PFSK-1 (cell line): ENCODE measurements around the gene ZNF80.

Experiments used
- FOXP2 ChIP-seq: optimal IDR thresholded peaks from 2 replicates; pipeline ENCODE3; 2011; ENCODE audit warnings: borderline replicate concordance, control low read depth, inconsistent platforms; ENCODE audit not compliant: insufficient read depth; ENCODE audit errors: extremely low read length, extremely low read depth
- POLR2AphosphoS5 ChIP-seq: IDR thresholded peaks from 2 replicates; pipeline ENCODE4 v1.6.1; 2012; ENCODE audit warnings: low read depth, mild to moderate bottlenecking, control low read depth, low read length, moderate library complexity
- REST ChIP-seq, 2 experiments: IDR thresholded peaks; 2 replicates each; pipeline versions ENCODE4 v1.6.1 to v1.8.0; 2011 to 2012; ENCODE audit warnings: low read depth in 2 of 2, low read length in 2 of 2, control low read depth in 1 of 2, inconsistent platforms in 1 of 2, mild to moderate bottlenecking in 1 of 2, moderate library complexity in 1 of 2; ENCODE audit not compliant: insufficient read depth in 1 of 2

- TF ChIP-seq POLR2AphosphoS5: no peak
- TF ChIP-seq REST (IDR thresholded peaks at IDR 0.05; ENCODE audit: insufficient read depth in 1 of 2, low read depth in 2 of 2, low read length in 2 of 2): no peak
- TF ChIP-seq FOXP2: no peak
Measured at GRCh38 chr3:114218578-114219185, 18.7 kb downstream of the ZNF80 start.
